Neural cell (in vitro differentiated cells): ENCODE data around the gene SMTN. TPM values are rescaled to one million over a fixed set of nuclear protein-coding genes. Genes with fewer than 3 reads are reported as not detected.

Source experiments
- H2AFZ ChIP-seq: fragments of 200-600, 300-800 bp; sonication (generic), shearing (Covaris generic); 2 replicates; pipeline ENCODE4 v1.6.0; 2014; ENCODE audit warnings: low read depth, mild to moderate bottlenecking, antibody characterized with exemption, low read length, moderate library complexity
- H3F3A ChIP-seq: fragments of 200-600 bp; shearing (Covaris generic); 2 replicates; pipeline ENCODE4 v1.6.1; 2016; ENCODE audit warnings: mild to moderate bottlenecking, moderate library complexity, mixed read lengths, antibody characterized with exemption, low read length; ENCODE audit not compliant: insufficient read depth, poor library complexity, severe bottlenecking
- H3K27ac ChIP-seq: fragments of 200-600, 300-800 bp; sonication (generic), shearing (Covaris generic); 2 replicates; pipeline ENCODE4 v1.5.1; 2014; ENCODE audit warnings: mild to moderate bottlenecking, low read length, moderate library complexity
- H3K27me3 ChIP-seq: fragments of 300-800, 200-600 bp; sonication (generic), shearing (Covaris generic); 2 replicates; pipeline ENCODE4 v1.6.0; 2014; ENCODE audit warnings: mild to moderate bottlenecking, low read depth, low read length, moderate library complexity; ENCODE audit not compliant: insufficient read depth
- H3K36me3 ChIP-seq: fragments of 300-800, 200-600 bp; sonication (generic), shearing (Covaris generic); 2 replicates; pipeline ENCODE4 v1.5.1; 2014; ENCODE audit warnings: mild to moderate bottlenecking, antibody characterized with exemption, low read length, moderate library complexity; ENCODE audit not compliant: insufficient read depth
- H3K4me2 ChIP-seq: fragments of 300-800, 200-600 bp; sonication (generic), shearing (Covaris generic); 2 replicates; pipeline ENCODE4 v1.6.0; 2014; ENCODE audit warnings: mild to moderate bottlenecking, low read length
- H3K4me3 ChIP-seq: fragments of 300-800, 200-600 bp; sonication (generic), shearing (Covaris generic); 2 replicates; pipeline ENCODE4 v1.5.1; 2014; ENCODE audit warnings: mild to moderate bottlenecking, low read length, moderate library complexity
- H3K79me2 ChIP-seq: fragments of 200-600 bp; shearing (Covaris generic); replicated peaks from 2 replicates; pipeline ENCODE4 v1.6.0; 2014; ENCODE audit warnings: mild to moderate bottlenecking, low read length, moderate library complexity; ENCODE audit not compliant: insufficient read depth
- H3K9ac ChIP-seq: fragments of 300-800, 200-600 bp; sonication (generic), shearing (Covaris generic); 2 replicates; pipeline ENCODE4 v1.6.1; 2016; ENCODE audit warnings: mild to moderate bottlenecking, low read length, mixed read lengths
- H3K9me2 ChIP-seq: fragments of 200-600 bp; shearing (Covaris generic); 2 replicates; pipeline ENCODE4 v1.6.1; 2016; ENCODE audit warnings: mild to moderate bottlenecking, low read length, mixed read lengths; ENCODE audit not compliant: insufficient read depth
- H3K9me3 ChIP-seq: fragments of 200-600, 300-800 bp; sonication (generic), shearing (Covaris generic); 2 replicates; pipeline ENCODE4 v1.6.1; 2016; ENCODE audit warnings: mild to moderate bottlenecking, mixed run types, low read length, moderate library complexity, mixed read lengths
- H4K20me1 ChIP-seq: fragments of 200-600 bp; shearing (Covaris generic); 2 replicates; pipeline ENCODE4 v1.6.1; 2016; ENCODE audit warnings: mild to moderate bottlenecking, mixed run types; ENCODE audit not compliant: insufficient read depth
- CTCF ChIP-seq: fragments of 450-650 bp; IDR thresholded peaks from 2 replicates; pipeline ENCODE4 v1.5.1; 2014; ENCODE audit warnings: antibody characterized with exemption, mild to moderate bottlenecking, moderate library complexity; ENCODE audit not compliant: poor library complexity, severe bottlenecking
- EP300 ChIP-seq: fragments of 450-650 bp; conservative IDR thresholded peaks from 2 replicates; pipeline ENCODE4 v1.6.1; 2014; ENCODE audit warnings: antibody characterized with exemption, mild to moderate bottlenecking, moderate library complexity; ENCODE audit not compliant: poor library complexity, severe bottlenecking
- EZH2 ChIP-seq: fragments of 200-600, 300-800 bp; shearing (Covaris generic), sonication (generic); IDR thresholded peaks from 2 replicates; pipeline ENCODE4 v1.6.1; 2014; ENCODE audit warnings: antibody characterized with exemption, low read length, borderline replicate concordance, mild to moderate bottlenecking; ENCODE audit not compliant: insufficient read depth, poor library complexity, severe bottlenecking
- MXI1 ChIP-seq: fragments of 450-650 bp; conservative IDR thresholded peaks from 2 replicates; pipeline ENCODE4 v1.6.1; 2014; ENCODE audit warnings: antibody characterized with exemption, mild to moderate bottlenecking; ENCODE audit not compliant: poor library complexity, severe bottlenecking
- POLR2AphosphoS5 ChIP-seq: IDR thresholded peaks from 2 replicates; pipeline ENCODE4 v1.6.1; 2012
- RAD21 ChIP-seq: fragments of 450-650 bp; conservative IDR thresholded peaks from 2 replicates; pipeline ENCODE4 v1.6.1; 2014; ENCODE audit warnings: antibody characterized with exemption, mild to moderate bottlenecking, moderate library complexity
- REST ChIP-seq: IDR thresholded peaks from 2 replicates; pipeline ENCODE4 v1.6.1; 2012; ENCODE audit warnings: borderline replicate concordance
- SMC3 ChIP-seq: fragments of 450-650 bp; conservative IDR thresholded peaks from 2 replicates; pipeline ENCODE4 v1.6.1; 2014; ENCODE audit warnings: antibody characterized with exemption, mild to moderate bottlenecking, moderate library complexity; ENCODE audit not compliant: poor library complexity
- TAF1 ChIP-seq: IDR thresholded peaks from 2 replicates; pipeline ENCODE4 v1.6.1; 2012; ENCODE audit warnings: low read depth
- polyA plus RNA-seq: library from polyadenylated mRNA; depleted of rRNA; stranded (reverse); fragments of >200 nt; gene quantifications from 2 replicates; pipeline ENCODE4 v1.2.3, GENCODE V29; 2014

SMTN gene
- polyA plus RNA-seq, 1 donor from 2014 or later, result 3.4 TPM

GRCh38 chr22:31094021-31094551 is 13.0 kb downstream of the SMTN start:
- no peak overlapping the region for H3K27ac ChIP-seq
- no peaks in the 10 kb centered on the region for H3K27me3 ChIP-seq
- H2AFZ ChIP-seq, result no peak overlapping the region
- H3F3A ChIP-seq, result no peaks in the 10 kb centered on the region
- H3K36me3 ChIP-seq, result no peaks in the 10 kb centered on the region
- H3K79me2 ChIP-seq, result no peaks in the 10 kb centered on the region
- no peak overlapping the region for H3K4me2 ChIP-seq
- H3K9me2 ChIP-seq, result no peaks in the 10 kb centered on the region
- H3K9ac ChIP-seq, result no peak overlapping the region
- no peaks in the 10 kb centered on the region for H4K20me1 ChIP-seq
- no peaks in the 10 kb centered on the region for H3K9me3 ChIP-seq
- H3K4me3 ChIP-seq, result no peak overlapping the region
- TF ChIP-seq POLR2AphosphoS5 (no peak), CTCF (no peak), SMC3 (no peak), TAF1 (no peak), EZH2 (no peak), RAD21 (no peak), REST (no peak), MXI1 (no peak), EP300 (no peak)

GRCh38 chr22:31094741-31095140 is 13.6 kb downstream of the SMTN start:
- no peak overlapping the region for H3K9ac ChIP-seq
- no peak for TF ChIP-seq TAF1
- no peak for TF ChIP-seq EZH2
- TF ChIP-seq EP300, result no peak
- no peak for TF ChIP-seq POLR2AphosphoS5
- no peak for TF ChIP-seq MXI1
- TF ChIP-seq SMC3, result no peak
- no peak for TF ChIP-seq RAD21
- no peak for TF ChIP-seq REST
- H3K4me3 ChIP-seq, result no peak overlapping the region
- H4K20me1 ChIP-seq, result no peaks in the 10 kb centered on the region
- H3F3A ChIP-seq, result no peaks in the 10 kb centered on the region
- no peaks in the 10 kb centered on the region for H3K27me3 ChIP-seq
- H3K79me2 ChIP-seq, result no peaks in the 10 kb centered on the region
- no peak overlapping the region for H3K4me2 ChIP-seq
- no peaks in the 10 kb centered on the region for H3K9me3 ChIP-seq
- no peak overlapping the region for H3K27ac ChIP-seq
- no peaks in the 10 kb centered on the region for H3K36me3 ChIP-seq
- H3K9me2 ChIP-seq, result no peaks in the 10 kb centered on the region
- no peak overlapping the region for H2AFZ ChIP-seq
